Epidermal melanocyte (primary cell): ENCODE measurements around the gene ZNF771.

Experiments used
- DNase-seq: peaks from one replicate; pipeline ENCODE4 v3.0.0; 2011; ENCODE audit warnings: low spot score; ENCODE audit not compliant: insufficient read length

Gene ZNF771

DNA sequence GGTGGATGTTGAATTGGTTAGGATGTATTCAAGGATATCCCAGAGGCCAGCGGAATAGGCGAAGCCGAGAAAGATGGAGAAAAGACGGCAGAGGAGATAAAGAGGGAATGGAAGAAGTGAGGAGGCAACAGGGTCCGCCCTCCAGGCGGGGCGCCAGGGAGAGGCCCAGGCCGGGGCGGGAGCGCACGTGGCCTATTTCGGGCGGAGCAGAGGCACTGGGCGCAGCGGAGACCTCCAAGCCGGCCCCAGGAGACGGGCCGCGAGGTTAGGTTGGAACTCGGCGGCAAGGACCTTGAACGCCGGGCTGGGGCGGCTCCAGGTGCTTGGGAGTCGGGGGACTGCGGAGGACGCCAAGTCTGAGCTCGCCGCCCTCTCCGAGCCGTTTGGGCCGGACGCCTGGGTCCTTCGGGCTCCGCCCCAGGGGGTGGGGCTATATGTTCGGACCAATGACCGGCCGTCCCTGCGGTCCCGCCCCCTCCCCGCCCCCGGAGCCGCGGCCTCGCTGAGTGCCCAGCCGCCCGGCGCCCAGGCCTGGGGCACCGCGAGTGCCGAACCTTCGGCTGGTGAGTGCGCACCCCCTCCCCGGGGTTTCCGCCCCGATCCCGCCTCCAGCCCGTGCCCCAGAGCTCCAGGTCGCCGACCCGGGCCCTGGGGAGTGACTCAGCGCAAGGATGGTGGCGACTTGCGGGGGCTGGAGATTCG lies at the start of gene ZNF771:
ZNF771 (plus strand) TSS at position 505 of the 702 bp plus-strand sequence. CDS start 448 bp downstream, outside the sequence.
- peak; percentile 87 for DNase-seq

GRCh38 chr16:30357715-30358576 lies 49.5 kb upstream of the ZNF771 start:
- no peak for DNase-seq

GRCh38 chr16:30358577-30358936 lies 48.8 kb upstream of the ZNF771 start:
- DNase-seq = no peak

DNA sequence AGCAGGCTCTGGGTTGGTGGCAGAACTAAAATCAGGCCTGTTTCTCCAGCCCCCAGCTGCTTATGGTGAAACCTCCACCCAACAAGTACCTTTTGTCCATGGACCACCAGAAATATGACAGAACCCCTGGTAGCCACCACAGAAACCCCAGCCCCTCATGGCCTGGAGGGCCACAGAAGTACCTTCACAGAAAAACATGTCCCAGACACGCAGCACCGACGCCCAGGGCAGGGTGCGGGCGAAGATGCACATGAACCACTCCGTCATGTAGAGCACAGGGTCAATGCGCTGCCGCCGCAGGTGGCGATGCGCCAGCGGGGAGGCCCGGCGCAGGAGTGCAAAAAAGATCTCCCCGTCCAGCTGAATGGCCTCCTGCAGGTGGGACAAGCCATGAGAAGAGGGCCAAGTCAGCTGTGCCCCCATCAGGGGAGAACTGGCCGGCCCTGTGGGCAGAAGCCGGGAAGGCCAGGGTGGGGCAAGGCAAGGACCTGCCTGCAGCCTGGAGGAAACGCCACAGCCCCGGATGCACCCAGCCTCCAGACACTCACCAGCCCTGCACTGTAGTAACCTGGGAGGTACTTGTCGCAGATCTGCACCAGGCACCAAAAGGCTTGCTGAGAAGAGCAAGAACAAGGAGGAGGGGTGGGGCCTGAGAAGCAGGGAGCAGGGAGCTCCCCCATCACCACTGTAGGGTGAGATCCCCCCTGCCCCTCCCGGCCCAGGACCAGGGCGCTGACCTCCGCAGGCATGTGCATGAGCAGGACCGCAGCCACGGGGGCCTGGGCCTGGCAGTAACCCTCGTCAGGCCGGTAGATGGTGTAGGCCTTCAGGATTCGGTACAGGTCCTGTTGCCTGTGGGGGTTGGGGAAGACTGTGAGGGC lies 48.2 kb upstream of the ZNF771 start:
- DNase-seq = no peak

- DNase-seq = no peak
Measured at GRCh38 chr16:30359871-30360170, 47.6 kb upstream of the ZNF771 start.

GRCh38 chr16:30361180-30361579 lies 46.2 kb upstream of the ZNF771 start:
- no peak for DNase-seq

DNA sequence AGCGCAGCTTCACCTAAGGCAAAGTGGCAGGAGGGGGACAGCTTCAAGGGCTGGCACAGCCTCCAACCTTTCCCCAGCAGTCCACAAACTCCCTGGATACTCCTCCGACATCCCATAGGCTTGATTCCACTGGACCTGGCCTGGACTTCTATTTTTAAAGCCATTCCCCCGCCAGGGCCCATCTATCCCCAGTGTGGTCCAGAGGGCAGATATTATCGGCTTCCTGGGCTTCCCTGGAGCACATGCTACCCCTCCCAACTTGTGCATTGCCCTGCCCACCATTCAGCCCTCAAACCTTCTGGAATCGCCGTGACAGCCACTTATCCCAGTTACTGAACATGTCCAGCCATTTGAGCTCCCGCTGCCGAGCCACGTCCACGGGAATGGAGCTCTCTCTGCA lies 42.2 kb upstream of the ZNF771 start:
- no peak for DNase-seq

- no peak for DNase-seq
Measured at GRCh38 chr16:30366511-30366910, 40.9 kb upstream of the ZNF771 start.

DNA sequence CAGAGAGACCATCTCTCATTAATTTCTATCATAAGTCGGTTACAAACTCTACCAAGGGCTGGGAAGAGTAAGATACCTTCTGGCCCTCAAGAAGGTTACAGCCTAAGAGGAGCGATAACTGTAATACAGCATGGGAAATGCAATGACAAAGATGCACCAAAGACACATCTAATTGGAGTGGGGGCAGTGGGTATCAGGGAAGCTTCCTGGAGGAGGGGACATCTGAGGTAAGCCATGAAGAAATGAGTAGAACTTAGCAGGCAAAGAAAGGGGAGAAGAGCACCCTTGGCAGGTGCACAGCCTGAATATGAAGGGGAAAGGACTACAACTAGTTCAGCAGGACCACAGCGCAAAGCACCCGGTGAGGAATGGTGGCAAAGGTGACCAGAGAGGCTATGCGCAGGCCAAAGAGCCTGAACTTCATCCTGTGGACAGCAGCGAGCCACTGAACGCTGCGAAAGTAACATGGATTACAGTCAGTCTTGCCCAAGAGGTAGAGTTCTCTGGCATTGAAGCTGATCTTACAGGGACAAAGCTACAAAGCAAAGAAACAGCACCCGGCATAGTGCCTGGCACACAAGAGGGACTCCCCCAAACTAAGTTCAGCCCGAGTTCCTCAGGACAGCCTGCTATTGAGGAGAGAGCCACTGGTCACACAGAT lies 39.9 kb upstream of the ZNF771 start:
- no peak for DNase-seq

GRCh38 chr16:30368122-30368791 lies 39.1 kb upstream of the ZNF771 start:
- no peak for DNase-seq

DNA sequence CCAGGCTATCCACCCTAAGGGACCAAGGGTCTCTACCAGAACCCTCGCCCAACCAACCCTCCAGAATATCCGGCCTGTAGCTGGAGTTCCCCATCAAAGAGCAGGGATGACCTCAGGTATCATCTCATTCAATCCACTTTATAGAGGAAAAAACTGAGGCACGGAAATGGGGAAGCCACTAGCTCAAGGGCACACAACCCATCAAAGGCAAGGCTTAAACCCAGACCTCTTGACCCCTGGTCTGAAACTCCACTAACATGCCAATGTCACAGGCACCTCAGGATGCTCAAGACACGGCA lies 38.7 kb upstream of the ZNF771 start:
- DNase-seq = no peak

DNA sequence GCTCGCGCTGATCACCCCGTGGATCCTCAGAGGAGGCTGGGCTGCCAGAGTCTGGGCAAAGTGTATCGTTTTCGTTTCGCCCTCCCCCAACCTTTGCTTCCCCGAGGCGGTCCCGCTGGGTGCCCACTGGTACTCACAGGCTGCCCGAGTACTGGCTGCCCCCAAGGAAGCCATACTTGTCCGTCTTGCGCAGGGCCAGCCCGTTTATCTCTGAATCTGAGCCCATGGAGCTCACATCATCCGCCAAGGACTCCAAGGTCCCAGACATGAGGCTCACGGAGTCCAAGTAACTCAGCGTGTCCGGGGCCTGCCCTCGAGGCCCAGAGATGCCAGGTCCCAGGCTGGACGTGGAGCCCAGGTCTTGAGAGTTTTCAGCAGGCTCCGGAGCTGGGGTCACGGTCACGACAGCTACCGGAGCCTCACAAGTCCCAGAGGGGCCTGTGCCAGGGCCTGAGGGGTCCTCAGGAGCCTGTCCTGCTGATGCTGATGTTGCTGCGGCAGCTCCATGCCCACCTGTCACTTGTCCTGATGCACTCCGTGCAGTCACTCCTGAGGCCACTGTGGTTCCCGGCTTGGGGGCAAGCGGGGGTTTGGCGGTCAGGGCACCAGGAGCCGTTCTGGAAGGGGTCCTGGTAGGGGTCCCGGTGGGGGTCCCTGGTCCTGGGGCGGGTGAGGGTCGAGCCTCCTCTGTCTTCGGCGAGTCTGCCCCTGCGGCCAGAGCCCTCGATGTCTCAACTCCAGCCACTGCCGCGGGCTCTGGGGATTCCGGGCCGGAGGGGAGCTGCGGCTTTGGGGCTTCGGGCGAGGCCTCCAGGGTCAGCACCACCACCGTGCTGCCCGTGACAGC lies 38.1 kb upstream of the ZNF771 start:
- DNase-seq = no peak

- no peak for DNase-seq
Measured at GRCh38 chr16:30369938-30370455, 37.4 kb upstream of the ZNF771 start.

GRCh38 chr16:30370456-30371247 lies 36.8 kb upstream of the ZNF771 start, which contains the start of gene TBC1D10B:
TSS of gene TBC1D10B (minus strand) at chr16:30370494. CDS start at chr16:30370183, 311 bp downstream.
- peak; percentile 98 for DNase-seq

- no peak for DNase-seq
Measured at GRCh38 chr16:30371248-30371816, 36.1 kb upstream of the ZNF771 start.

DNA sequence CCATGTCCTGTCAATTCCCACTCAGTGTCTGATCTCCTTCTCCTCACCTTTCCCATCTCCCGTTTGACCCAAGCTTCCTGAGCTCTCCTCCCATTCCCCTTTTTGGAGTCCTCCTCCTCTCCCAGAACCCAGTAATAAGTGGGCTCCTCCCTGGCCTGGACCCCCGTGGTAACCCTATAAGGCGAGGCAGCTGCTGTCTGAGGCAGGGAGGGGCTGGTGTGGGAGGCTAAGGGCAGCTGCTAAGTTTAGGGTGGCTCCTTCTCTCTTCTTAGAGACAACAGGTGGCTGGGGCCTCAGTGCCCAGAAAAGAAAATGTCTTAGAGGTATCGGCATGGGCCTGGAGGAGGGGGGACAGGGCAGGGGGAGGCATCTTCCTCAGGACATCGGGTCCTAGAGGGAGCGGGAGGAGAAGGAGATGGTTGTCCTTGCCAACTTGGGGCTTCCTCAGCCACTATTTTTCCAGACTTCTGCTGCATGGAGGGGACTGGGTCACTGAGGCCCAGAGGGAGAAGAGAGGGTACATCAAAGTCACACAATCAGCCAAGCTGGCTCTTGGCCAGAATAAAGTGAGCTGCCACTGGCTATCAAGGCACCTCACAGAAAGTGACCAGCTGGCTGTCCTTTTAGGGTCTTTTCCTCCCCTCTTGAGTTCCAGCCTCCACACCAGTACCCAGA lies 35.2 kb upstream of the ZNF771 start:
- no peak for DNase-seq

DNA sequence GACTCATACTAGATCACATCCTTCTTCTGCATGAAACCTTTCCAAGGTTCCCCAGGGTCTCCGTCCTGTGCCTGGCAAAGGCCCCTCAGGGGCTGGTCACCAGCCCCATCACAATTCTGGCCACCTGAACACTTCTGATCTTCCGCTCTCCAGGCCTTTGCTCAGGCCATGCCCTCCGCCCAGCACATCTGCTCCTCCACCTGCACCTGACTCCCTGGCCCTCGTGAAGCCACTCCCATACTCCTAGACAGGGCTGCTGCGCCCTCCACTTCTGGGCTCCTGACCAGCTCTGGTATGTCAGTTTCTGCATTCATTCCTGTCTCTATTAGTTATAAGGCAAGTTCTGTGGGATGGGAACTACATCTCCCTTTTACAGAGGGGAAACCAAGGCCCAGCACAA lies 34.7 kb upstream of the ZNF771 start:
- DNase-seq = no peak

DNA sequence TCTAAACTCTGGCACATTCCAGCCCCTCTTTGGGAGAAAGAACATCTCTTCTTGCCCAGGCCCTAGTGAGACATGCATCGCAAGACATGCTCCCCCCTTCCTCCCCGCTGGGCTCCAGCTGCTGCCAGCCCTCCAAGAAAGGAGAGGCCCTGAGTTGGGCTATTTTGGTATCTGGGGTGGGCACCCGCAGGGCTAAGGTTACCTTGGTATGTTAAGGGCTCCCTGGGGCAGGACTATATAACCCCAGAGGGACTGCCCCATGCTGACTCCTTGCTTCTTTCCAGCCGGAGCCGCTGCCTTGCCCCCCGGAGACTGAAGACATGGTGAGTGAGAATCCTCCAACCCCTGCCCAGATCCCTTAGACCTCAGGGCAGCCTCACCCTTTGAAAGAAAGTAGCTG lies 32.9 kb upstream of the ZNF771 start, which contains the start of gene MYL11:
MYL11 (plus strand) TSS at position 265 of the 400 bp plus-strand sequence; CDS start at position 321, 56 bp downstream.
- no peak for DNase-seq
